Head of caudate nucleus (tissue), 42 donors: Measurements from ENCODE around the gene CHEK2.
"Not testable (repeated sequence)": the region's sequence is repeated elsewhere in the genome, so short reads cannot be mapped to it uniquely, and the experiment has no call there.

ENCODE experiments used
- DNase-seq, 42 donors: peaks; one replicate each; pipeline versions ENCODE4 v3.0.0 to v3.0.0-alpha.2; 2020 to 2021; ENCODE audit warnings: mixed read lengths in 7 of 42
- intact Hi-C: fragments of 100-400 bp; cut with DNase I; formaldehyde crosslinking; loops from one replicate; pipeline ENCODE4 v1.15.0; 2022

CHEK2 gene

GRCh38 chr22:28750471-28750881, 8.9 kb upstream of the CHEK2 start:
- intact Hi-C loops, result no loop called here
- DNase-seq, result no peak

- intact Hi-C loops, result no loop called here
- DNase-seq, result no peak
Measured at GRCh38 chr22:28743852-28744251, 2.2 kb upstream of the CHEK2 start.

- peak in 3 of 42 donors; percentile 79 to 88 (median 83) for DNase-seq
- intact Hi-C loops, result no loop called here
Measured at GRCh38 chr22:28742562-28742962, 942 bp upstream of the CHEK2 start.

GRCh38 chr22:28741200-28741784, 328 bp downstream of the CHEK2 start:
- no peak for DNase-seq
- intact Hi-C loops, result no loop called here

GRCh38 chr22:28738876-28739275, 2.7 kb downstream of the CHEK2 start:
- DNase-seq, intact Hi-C loops: not testable (repeated sequence)

GRCh38 chr22:28737701-28738100, 3.9 kb downstream of the CHEK2 start:
- no peak for DNase-seq
- intact Hi-C loops, result no loop called here

GRCh38 chr22:28736301-28737155, 5.1 kb downstream of the CHEK2 start:
- no peak for DNase-seq
- intact Hi-C loops, result no loop called here

- DNase-seq, result no peak
- intact Hi-C loops, result no loop called here
Measured at GRCh38 chr22:28734393-28734792, 7.2 kb downstream of the CHEK2 start.

- intact Hi-C loops, result no loop called here
- no peak for DNase-seq
Measured at GRCh38 chr22:28730179-28730578, 11.4 kb downstream of the CHEK2 start.

GRCh38 chr22:28728621-28729313, 12.9 kb downstream of the CHEK2 start:
- DNase-seq, result no peak
- intact Hi-C loops, result no loop called here

GRCh38 chr22:28728002-28728401, 13.6 kb downstream of the CHEK2 start:
- intact Hi-C loops, result no loop called here
- no peak for DNase-seq

GRCh38 chr22:28718044-28718443, 23.6 kb downstream of the CHEK2 start:
- intact Hi-C loops, result no loop called here
- no peak for DNase-seq

- no peak for DNase-seq
- intact Hi-C loops, result no loop called here
Measured at GRCh38 chr22:28716686-28717085, 24.9 kb downstream of the CHEK2 start.

GRCh38 chr22:28715611-28716010, 26.0 kb downstream of the CHEK2 start:
- intact Hi-C loops, result no loop called here
- DNase-seq, result no peak

GRCh38 chr22:28714043-28714628, 27.5 kb downstream of the CHEK2 start:
- no peak for DNase-seq
- intact Hi-C loops, result no loop called here

- intact Hi-C loops, result no loop called here
- no peak for DNase-seq
Measured at GRCh38 chr22:28711820-28712777, 29.5 kb downstream of the CHEK2 start.

GRCh38 chr22:28711341-28711740, 30.3 kb downstream of the CHEK2 start:
- intact Hi-C loops, result no loop called here
- no peak for DNase-seq

- DNase-seq, result no peak
- intact Hi-C loops, result no loop called here
Measured at GRCh38 chr22:28710576-28711191, 30.9 kb downstream of the CHEK2 start.
